GM18951 (cell line): ENCODE measurements around the gene SLC17A9.

ENCODE experiments used
- POLR2A ChIP-seq: IDR thresholded peaks from 4 replicates; pipeline ENCODE4 v1.6.1; 2011; ENCODE audit warnings: mild to moderate bottlenecking; ENCODE audit not compliant: insufficient read length, insufficient read depth; ENCODE audit errors: extremely low read depth
- in situ Hi-C: fragments of 300-500 bp; cut with MboI; formaldehyde crosslinking; loops from one replicate; pipeline ENCODE4 v1.12.0; 2022; ENCODE audit warnings: low sequenced_read_pairs, mixed read lengths, inconsistent platforms; ENCODE audit not compliant: unreplicated experiment

Gene SLC17A9

DNA sequence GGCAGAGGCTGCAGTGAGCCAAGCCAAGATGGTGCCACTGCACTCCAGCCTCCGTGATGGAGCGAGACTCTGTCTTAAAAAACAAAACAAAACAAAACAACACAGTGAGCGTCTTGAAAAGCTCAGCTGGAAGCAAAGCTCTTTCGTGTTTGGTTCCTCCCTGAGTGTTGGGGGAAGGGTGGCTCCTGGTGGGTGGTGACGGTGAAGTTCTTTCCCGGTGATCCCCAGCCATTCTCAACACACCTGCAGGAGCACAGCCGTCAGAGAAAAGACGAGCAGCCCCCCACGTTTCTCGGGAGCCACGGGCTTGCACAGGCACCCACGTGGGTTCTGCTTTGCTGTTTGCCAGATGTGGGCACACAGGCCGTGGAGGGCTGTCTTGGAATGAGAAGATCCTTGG lies 51.0 kb downstream of the SLC17A9 start:
- no peak for TF ChIP-seq POLR2A
- in situ Hi-C loops = no loop called here

DNA sequence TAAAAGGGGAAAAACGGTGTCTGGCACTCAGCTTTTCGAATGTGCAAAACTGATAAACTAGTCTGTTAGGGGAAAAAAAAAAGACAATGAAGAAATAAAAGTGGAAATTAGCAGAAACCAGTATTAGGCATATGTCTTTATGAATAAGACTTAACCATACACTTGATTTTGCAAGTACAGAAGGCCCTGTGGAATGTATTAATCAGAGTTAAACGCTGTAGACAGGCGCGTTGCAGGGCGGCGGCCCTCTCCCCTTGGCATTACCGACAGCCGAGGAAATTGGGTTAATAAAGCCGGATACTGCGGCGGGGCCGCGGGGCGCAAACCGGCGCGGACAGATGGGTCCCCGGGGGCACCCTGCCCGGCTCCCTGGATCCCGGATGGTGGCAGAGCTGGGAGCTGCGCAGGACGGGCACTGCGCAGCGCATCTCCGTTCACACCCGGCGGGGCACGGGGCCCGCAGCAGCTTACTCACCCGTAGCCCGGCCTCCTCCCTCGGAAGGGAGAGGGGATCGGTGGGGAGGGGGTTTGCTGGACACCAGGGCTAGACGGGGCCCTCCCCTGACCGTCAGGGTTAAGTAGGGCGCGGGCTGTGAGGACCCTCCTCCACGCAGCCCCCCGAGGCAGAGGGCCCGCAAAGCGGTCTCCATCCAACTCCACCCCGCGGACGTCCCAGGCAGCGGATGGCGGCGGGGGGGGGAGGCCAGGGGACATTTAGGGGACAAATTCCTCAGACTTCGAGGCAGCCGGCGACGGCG lies 52.3 kb downstream of the SLC17A9 start:
- in situ Hi-C loops = no loop called here
- no peak for TF ChIP-seq POLR2A

DNA sequence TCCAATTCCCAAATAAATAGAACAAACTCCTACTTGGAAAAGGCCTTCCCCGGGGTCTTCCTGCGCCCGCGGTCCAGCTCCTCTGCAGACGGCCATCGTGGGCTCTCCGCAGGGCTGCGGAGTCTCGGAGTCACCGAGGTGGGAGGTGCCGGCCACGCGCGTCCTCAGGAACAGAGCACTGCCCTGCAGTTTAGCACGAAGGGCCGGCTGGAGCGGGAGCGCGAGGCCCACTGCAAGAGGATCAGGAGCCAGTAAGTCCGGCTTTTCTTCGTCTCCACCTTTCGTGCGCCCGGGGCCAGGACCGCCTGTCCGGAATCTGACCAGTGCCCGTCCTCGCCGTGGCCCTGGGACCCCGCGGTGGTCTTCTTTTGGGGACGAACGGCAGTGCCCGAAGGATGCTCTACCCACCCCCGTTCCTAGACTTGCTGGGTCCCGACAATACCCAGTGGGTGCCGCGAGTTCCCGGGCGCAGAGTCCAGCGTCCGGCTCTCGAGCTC lies 52.9 kb downstream of the SLC17A9 start:
- in situ Hi-C loops = no loop called here
- TF ChIP-seq POLR2A = no peak

DNA sequence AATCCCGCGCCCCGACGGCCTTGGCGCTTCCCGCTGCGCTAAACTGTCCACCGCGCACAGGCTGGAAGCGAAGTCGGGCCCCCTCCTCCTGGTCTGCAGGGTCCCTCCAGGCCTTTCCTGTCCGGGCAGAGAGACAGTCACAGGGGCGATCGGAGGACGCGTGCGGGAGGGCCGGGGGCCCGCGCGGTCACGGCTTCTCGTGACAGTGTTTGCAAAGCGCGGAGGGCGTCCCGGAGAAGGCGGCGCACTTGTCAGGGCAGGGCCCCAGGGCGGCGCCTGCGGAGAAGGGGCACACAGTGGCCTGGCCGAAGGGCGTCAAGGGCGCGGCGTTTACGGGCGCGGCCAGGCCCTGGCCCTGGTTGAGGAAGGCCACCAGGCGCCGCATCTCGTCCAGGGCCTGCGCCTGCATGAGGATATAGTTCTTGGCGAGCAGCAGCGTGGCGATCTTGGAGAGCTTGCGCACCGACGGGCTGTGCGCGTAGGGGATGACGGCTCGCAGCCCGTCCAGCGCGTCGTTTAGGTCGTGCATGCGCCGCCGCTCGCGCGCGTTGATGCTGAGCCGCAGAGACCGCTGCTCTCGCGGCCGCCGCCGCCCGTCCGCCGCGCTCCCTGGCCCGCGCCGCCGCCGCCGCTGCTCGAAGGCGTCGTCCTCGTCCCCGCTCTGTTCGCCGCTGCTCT lies 53.5 kb downstream of the SLC17A9 start:
- in situ Hi-C loops = no loop called here
- no peak for TF ChIP-seq POLR2A

DNA sequence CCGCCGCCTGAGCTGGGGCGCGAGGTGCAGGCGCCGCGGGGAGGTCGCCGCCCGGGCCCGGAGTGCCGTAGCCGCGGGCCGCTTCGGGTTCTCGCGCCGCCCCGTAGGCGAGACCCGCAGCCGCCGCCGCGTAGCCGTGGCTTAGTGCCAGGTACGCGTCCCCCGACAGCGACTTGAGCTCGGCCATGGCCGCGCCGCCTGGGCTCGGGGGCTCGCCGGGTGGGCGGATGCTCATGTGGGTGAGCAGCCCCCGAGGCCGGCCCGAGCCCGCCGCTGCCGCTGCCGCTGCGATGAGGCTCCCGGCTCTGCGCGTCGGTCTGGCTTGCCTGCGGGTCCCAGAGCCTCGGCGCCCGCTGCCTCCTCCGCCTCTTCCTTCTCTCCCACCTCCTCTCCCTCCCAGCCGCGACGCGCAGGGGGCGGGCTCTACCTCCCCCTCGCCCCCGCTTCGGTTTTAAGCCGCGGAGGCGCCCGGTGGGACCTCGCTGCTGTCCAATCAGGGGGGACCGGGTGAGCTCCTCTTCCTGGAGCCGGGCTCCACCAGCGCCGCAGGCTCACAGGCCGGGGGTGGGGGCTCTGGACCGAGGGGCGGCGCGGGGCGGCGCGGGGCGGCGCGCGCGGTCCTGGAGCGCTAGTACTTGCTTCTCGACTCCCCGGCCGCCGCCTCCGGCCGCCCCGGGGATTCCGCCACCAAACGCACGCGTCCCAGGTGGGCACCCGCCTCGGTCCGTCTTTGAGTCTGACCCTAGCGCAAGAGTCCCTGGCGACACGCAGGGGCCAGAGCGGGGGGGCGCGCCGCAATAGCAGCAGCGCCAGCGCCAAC lies 54.2 kb downstream of the SLC17A9 start, which contains the start of gene BHLHE23:
Gene BHLHE23 (minus strand): TSS at position 425 of the 820 bp plus-strand sequence. CDS start 190 bp downstream, at position 235.
- no peak for TF ChIP-seq POLR2A

DNA sequence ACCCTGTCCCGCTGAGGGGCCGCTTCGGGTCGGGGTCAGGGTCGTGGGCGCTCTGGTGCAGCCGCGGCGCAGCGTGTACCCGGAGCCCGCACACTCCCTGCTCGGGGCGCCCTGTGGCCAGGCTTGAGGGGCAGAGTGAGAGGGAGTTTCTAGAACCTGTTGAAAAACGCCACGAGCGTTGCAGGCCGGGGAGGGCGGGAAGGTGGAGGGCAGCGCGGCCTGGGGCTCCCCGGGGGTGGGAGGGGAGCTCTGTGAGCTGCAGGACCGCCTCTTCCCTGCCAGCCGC lies 54.8 kb downstream of the SLC17A9 start:
- in situ Hi-C loops = no loop called here
- no peak for TF ChIP-seq POLR2A

More for the DNA sequence above, 54.2 kb downstream of the SLC17A9 start, which contains the start of gene BHLHE23:
- in situ Hi-C loops = no loop called here

DNA sequence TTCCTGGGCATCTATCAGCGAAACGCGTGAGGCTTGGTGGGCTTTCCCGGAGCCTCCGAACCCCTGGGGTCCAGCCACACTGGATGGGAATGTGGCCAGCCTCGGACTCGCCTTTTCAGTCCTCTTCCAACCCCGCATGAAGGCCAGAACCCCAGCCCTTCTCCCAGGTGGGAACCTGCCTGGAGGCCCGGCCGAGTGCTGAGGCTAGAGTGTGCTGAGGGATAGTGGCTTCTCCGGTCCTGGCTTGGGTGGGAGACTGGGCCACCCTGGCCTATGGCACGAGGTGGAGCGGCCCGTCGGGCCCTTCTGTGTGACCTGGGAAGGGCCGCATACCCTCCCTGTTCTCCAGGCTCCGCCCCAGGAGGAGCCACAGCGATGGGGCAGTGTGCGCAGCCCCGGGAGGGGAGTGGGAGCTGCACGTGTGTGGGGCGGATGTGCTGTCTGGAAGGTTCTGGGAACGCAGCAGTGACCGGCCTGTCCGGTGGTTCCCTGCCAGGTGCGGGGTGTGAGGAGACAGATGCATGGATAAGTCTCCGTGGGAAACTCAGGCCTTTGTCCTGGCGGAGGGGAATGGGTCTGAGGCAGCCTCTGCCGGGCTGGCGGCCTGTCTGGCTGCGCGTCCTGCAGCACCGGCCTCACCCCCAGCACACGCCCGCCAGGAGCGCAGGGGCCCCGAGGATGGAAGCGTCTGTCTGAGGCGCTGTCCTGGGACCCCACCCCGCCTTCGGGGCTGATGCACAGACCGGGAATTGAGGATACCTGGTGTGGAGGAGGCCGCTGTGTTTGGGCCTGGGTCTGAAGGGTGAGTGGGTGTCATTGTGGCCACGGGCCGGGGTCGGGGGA lies 55.4 kb downstream of the SLC17A9 start:
- no peak for TF ChIP-seq POLR2A
- in situ Hi-C loops = no loop called here

DNA sequence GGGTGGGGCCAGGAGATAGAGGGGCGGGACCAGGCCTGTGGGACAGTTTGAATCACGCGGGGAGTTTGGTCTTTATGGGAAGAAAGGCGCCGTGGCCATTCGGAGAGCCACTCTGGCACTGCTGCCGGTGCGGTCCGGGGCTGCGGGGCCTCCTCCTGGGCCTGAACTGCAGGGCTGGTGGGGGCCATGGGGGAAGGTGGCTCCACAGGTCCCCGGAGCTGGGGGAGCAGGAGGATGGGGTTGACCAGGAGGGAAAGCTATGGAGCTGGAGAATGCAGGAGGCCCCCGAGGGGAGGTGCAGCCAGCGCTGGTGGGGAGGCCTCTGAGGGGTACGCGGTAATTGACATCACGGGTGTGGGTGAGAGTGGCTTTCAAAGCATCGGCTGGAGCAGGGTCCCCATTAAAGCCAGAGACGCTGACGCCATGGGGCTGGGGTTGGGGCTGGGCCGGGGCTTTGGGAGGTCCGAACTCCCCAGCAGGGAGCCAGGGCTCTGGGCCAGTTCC lies 56.1 kb downstream of the SLC17A9 start:
- no peak for TF ChIP-seq POLR2A
- in situ Hi-C loops = no loop called here

DNA sequence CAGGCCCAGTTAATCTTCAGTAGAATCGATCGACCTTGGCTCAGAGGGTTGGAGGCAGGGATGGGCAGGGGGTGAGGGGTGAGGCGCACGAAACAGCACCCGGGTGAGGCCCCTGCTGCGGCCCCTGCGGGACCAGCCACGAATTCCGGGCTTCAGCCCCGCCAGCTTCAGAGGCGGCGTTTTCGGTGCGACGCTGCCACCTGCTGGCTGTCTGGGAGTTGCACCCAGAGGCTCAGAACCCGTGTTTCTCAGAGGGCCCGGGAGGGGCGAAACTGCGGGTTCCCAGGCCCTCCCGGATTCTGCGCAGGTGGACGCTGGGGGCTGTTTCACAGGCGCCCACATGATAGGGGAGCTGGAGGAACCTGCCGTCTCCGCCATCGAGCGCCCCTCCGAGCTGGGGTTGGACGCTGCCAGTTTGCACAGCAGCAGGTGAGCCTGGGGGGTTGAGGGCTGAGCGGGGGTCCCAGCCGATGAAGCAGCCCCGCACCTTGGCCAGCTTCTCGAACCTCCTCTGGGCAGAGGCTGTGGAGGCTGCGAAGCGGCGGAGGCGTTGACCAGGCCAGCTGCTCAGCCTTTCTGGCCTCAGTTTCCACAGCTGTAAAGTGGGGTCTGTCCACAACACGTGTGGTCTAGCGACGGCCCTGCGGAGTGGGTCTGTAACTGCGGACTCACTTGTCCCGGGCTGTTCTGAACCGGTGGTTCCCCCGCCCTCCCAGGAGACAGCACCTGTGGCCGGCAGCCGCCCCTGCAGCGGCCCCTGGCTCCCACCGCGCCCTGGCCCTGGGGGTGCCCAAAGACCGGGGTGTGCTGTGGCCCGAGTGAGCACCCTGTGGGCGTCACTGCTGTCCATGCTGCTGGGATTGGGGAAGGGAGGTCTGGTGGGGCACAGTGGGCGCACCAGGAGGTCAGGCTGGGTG lies 56.8 kb downstream of the SLC17A9 start:
- TF ChIP-seq POLR2A = peak; percentile 62
- in situ Hi-C loops = no loop called here

DNA sequence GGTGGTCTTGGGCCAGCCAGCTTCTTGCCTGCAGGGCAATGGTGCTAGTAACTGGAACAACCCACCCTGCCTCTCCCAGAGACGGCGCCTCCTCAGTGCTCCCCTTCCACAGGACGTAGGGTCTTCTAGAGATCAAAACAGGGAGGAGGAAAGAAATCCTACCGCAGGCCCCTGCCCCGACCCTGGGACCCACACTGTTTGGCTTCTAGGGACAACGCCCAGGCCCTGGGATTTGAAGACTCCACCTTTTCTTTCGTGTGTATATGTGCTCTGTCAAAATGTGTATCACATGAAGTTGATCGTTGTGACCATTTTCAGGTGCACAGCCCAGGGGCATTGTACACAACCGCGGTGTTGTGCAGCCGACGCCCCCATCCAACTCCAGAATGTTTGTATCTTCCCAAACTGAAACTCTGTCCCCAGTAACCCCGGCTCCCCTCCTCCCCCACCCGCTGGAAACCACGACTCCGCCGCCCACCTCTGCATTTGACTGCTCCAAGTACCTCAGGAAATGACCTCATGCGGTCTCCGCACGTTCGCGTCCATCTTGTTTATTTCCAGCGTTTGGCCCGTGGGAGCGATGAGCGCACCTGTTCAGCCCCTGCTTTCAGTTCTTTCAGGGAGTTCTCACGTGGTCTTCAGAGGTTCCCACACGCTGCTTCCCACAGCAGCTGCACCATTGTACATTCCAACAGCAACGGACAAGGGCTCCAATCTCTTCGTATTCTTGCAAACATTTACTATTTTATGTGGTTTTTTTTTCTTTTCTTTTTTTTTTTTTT lies 57.7 kb downstream of the SLC17A9 start:
- in situ Hi-C loops = no loop called here
- peak; percentile 9 for TF ChIP-seq POLR2A

DNA sequence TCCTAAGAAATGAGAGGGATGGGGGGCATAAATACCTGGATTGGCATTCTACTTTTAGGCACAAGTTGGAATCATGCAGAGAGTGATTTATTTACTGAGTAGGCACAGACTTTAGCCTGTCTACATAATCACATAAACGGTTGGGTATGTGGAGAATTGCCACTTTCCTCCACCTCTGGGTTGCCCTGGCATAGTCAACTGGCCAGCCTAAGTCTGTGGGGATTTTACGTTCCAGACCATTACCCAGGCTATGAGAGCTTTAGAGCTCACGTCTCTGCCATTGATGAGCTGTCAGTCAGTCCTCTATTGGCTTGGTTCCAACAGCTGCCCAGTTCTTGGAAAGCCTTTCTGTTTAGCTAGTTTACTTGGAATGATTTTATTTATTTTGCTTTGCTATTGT lies 59.3 kb downstream of the SLC17A9 start:
- TF ChIP-seq POLR2A = no peak
- in situ Hi-C loops = no loop called here
